Measurements from ENCODE around the gene ALKBH3. TPM values are rescaled to one million over a fixed set of nuclear protein-coding genes. Genes with fewer than 3 reads are reported as not detected.

ALKBH3 gene
- total RNA-seq, 1 donor from 2014 or later = 39.0 TPM

DNA sequence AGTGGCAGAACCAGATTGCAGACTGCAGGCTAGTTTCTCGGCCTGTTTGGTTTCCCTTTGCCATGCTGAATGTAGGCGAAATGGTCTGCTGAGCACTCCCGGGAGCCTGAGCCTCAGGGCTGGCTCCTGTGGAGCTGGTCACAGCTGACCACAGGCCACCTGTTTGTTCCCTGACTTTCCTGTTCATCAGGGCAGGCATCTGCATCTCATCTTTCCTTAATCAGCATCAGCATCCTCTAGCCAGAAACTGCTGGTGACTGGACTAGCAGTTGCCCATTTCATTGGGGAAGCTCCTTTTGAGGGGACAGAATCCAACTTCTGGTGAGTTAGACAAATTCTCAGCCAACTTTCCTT lies 41.6 kb downstream of the ALKBH3 start:
- no peak for DNase-seq (ENCODE audit: low spot score)

DNA sequence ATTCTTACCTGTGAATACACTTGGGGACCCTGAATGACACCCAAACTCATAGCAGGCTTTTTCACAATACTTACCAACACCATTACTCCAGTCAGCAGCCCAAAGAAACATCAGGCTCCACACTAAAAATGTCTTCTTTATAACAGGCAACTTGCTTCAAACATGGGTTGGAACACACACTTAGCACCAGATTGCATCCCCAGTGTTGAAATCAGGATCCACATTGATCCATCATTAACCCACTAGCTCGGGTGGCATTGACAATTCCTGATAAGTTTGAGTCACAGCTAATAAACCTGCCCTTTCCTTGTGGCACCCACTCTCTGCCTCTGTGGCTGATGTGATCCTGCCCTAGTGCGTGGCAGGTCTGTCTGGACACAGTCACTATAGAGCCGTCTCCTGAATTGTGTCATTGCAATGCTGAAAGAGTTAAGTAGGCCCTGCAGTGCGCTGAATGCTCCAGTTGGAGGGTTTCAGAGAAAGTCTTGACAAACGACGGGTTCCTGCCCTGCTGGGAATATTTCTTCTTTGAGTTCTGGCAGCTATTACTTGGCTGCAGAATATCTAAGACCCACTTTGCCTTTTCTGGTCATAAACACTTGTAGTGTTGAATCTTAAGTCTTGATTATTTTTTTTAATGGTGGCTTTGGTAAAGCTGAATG lies 42.2 kb downstream of the ALKBH3 start:
- DNase-seq (ENCODE audit: low spot score) = no peak

DNA sequence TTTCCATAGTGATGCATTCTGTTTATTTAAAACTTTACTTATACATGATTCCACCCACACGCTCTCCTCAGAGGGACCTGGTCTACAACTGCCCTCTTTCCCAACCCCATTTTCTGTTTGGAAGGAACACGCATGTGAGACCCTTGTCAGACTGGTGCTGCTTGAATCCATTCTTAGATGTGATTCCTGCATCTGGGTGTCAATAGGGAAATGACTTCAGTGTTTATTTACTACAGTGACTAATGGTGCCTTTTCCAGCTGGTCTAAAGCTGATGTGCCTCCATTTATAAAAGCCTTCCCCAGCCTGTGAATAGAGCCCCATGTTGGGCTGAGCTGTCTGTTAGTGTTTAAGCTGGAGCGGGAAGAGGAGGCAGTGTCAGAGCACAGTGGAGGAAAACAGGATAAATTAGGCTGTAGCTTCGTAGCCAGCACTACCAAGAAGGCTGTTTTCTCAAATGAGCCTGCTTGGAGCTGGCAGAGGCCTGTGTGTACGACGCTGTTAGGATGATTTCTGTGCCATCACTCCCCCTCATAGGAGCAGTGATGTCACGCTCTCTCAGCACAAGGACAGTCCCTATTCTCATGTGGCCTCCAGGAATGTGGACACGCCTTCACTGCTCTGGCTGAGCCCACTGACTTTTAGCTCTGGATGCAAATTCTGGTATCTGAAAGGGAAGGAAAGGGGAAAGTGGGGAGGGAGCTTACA lies 42.9 kb downstream of the ALKBH3 start:
- no peak for DNase-seq (ENCODE audit: low spot score)

DNA sequence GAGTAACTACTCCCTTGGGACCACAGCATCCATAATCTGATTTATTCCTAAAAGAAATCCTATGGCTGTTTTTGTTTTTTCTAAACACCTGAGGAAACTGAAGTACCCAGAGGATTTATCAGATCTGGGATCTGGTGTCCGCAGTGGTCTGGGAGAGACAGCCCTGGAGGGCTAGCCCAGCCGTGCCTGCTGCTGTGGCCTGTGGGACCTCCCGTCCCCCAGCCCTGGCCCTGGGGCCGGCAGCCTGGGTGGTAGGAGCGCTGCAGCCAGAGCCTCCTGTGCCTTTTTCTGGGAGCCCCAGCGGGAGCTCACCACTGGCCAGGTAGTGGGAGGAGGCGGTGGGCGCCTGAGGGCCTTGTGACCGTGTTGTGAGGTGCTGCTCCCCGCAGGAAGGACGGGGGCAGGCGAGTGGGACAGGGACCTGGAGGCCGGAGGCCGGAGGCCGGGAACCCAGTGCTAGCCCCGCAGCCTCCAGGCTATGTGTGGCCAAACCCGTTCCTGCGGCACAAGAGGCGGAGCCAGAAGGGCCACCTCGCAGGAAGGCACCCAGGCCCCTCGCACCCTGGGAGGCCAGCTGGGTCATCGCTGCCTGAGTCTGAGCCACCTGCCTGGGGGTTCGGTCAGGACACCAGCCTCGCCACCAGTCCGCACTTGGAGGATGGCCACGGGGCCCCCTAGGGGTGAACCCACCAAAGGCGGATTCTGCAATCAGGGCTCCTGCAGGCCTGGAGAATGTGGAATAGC lies 43.7 kb downstream of the ALKBH3 start:
- no peak for DNase-seq (ENCODE audit: low spot score)

DNA sequence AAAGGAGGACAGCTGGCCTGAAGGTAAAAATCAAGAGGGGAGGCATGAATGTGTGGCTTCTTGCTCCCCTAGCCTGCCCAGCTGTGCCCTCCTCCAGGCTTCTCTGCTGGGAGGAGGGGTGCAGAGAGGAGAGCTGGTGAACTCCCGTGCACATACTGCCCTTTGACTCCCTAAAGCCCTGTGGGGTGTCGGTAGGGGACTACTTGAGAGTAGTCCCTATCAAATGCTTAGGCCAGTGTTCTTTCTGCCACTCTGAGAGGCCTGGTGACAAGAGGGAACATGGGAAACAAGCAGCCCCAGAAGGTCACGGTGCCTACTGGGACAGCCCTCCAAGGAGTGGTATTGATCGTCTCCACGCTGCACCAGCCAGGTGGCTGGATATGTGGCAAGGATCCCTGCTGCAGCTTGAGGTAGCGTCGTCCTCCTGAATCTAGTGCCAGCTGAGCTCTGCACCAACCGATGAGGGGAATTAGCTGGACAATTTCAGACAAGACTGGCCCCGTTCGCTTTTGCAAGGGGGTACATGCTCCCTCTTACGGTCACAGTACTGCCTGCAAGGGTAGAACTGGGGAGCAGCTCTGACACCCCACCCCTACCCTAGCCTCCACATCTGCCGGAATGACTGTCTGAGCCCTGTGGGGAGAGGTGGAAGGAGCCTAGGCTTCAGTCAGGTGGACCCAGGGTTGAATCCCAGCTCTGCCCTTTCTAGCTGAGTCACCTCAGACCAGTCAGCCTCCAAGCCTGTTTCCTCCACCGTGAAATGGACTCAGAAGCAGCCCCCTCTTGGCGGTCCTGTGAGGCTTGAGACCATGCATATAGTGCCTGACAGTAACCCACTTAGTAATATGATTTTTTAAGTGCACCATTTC lies 44.7 kb downstream of the ALKBH3 start:
- no peak for DNase-seq (ENCODE audit: low spot score)

DNA sequence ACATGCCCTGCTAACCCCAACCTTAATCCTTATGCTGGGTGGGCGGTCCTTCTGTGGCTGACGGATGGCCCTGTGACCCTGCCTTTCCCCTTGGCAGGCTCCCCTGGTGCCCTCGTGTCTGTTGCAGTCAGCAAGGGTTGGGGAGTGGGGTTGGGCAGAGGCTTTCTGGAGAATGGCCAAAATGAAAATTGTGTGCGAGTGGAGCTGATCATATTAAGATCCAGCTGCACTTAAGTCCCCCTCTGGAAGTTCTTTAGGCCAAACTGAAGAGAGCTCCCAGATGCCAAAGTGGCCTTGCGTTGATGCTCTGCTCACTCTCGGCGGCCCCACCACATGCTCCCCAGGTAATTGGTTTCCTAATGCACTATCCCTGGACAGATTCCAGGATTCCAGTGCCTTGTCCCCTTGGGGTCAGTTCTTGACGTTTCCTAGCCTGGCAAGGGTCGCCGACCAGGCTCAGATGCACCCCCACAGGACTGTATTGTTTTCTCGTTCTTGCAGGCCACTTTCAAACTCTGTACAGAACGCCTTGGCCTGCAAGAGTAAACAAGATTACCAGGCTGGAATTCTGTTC lies 45.4 kb downstream of the ALKBH3 start:
- no peak for DNase-seq (ENCODE audit: low spot score)

DNA sequence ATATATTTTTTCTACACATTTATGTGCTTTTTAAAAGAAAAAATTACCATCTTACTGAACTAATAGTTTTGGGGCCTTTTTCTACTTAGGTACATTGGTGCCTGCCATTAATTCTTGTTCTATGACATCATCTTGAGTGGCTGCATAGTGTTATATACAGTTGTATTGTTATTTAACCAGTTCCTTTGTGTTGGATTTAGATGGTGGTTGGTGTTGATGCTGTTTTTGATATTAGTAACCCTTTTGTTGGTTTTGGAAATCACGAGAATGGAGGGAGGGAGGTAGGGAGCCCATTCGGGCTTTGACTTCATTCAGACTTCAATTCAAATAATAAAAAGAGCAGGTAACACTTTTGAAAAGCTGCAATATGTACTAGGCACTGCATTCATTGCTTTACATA lies 46.4 kb downstream of the ALKBH3 start:
- no peak for DNase-seq (ENCODE audit: low spot score)

DNA sequence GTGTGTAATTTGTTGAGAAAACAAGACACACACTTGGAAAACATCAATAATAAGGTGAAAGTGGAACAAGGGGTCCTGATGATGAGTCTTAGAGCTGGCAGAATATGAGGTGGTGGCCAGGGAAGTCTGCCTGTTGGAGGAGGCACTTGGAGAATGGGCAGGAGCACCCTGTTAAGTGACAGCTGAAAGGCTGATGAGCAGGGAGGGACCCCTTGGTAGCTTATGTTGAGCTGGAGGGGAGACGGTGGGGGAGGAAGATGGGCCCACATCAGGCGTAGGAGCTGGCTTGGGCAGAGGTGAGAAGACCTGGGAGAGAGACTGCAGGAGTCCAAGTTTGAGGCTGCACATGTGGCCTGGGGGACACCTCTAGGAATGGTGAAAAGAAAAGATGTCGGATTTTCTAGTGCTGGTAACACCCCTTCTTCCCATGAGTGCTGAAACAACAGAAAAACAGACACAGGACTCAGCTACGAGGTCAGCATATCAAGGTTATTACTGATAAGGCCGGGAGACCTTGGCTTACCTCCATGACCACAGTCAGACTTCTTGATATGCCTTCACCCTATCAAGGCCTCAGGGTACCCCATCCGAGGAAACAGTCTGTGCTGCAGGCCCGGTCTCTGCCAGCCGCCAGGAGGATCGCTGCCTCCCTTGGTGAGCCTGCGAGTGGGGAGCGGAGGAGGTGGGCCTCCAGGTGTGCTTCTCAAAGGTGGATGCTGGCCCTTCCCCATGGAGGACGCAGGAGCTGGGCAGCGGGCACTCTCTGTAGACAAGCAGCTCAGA lies 47.5 kb downstream of the ALKBH3 start:
- no peak for DNase-seq (ENCODE audit: low spot score)

DNA sequence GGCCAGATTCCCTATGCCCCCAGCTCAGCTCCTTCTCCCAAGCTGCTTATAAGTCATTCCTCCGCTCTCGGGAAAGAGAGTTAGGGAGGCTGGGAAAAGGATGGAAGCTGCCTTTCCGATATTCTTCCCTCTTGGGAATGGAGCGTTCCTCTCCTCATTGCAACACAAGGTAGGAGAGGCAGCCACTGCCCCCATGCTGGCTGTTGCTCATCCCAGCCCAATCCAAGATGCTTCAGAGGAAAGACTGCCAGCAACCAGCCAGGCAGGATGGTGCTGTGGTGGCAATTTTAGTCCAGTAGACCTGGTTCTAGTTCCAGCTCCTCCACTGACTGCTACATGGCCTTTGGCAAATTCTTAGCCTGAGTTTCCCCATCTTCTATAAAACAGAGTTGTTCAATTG lies 48.1 kb downstream of the ALKBH3 start:
- DNase-seq (ENCODE audit: low spot score) = no peak

DNA sequence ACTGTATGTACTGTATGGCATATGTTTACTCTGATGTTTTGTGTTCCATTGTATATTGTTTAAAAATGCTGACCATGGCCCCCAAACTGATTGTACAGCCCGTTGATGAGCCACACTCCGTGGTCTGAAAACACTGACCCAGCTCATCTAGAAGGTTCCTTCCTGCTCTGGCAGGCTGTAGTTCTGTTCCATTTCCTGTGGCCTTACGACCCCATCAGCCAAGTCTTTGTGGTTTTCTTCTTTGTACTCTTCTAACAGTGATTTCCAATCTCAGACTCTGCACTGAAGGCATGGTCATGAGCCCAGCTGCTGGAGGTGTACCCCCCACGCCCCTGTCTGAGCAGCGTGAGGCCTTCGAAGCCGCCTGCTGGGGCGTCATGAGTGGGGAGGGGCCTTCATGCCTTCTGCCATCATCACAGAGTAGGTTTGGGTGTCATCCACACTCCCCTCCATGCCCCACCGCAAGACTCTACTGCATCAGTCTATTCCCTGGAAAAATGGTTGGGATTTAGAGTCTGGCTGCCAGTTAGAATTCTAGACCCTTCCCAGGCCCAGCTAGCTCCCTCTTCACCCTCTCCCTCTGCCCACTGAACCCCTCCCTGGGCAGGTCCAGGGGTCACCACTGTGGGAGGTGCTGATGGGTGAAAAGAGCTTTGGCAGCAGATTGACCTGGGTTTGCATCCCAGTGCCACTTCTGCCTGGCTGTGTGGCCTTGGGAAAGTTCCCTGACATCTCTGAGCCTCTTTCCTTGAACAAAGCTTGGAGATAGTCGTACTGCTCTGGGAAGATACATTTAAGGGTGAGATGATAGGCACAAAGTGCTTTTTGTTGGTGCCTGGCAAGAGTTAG lies 50.5 kb downstream of the ALKBH3 start:
- no peak for DNase-seq (ENCODE audit: low spot score)

DNA sequence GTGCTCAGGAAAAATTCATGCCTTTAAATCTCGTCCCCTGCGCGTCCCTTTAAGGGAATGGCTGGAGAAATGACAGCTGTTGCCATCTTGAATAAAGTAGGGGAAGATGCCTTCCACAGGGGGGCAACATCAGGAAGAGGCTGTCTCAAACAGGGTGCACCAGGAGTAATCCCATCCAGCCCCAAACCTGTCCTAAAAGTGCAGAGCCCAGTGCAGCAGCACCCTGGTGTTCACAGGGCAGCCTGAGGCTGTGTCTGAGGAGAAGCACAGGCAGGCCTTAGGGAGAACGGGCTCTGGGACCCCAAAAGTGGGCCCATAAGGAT lies 51.0 kb downstream of the ALKBH3 start:
- DNase-seq (ENCODE audit: low spot score) = no peak

DNA sequence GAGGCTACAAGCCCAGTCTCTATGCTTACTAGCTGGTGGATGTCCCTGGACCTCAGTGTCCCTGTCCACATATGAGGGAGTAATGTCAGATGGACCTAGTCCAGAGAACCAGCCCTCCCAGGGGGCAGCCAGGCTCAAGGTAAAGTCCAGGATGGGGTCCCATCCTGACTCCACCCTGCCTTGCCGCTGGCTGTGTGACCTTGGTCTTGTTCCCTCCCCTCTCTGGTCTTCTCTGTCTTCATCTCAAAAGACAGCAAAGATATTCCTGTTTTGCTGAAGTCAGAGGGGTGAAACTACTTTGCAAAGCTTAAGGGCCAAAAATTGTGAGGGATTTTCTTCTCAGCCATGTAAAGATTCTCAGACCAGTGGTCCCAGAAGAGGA lies 52.6 kb downstream of the ALKBH3 start:
- DNase-seq (ENCODE audit: low spot score) = no peak

DNA sequence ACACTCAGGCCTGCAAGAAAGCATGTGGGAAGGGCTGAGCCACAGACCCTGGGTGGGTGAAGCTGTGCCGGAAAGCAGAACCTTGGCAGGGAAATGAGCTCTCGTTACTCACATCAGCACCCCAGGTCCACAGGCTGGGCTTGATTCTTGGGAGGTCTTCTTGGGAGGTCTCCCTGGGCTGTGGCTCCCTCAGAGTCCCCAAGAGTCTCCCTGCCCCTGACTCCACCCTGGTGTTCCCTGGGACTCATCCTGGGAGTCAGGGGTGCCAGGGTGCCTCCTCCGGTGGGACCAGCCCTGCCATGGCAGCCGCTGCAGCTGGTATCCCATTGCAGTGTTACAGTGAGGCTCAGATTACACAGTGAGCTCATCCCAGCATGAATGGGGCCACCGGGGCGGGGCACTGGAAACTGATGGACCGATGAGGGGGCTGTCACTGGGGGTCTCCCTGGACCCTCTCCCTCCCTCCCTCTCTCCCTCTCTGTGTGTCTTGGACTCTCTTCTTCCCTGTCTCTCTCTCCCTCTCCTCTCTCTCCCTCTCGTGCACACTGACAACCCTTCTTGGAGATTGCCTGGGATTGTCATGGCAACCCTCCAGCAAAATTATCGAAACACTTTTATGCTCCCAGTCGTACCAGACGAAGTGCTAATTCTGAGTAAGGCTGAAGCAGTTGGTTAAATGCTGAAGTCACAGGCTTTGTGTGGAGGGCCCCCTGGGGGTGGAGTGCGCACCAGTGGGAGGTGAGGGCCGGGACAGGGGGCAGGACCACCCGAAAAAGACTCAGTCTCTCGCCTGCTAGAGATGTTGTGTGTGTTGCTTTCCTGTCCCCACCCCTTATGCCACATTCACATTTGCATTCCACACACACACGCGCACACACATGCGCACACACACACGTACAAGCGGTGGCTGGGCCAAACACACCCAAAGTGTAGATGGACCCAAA lies 53.2 kb downstream of the ALKBH3 start:
- no peak for DNase-seq (ENCODE audit: low spot score)

DNA sequence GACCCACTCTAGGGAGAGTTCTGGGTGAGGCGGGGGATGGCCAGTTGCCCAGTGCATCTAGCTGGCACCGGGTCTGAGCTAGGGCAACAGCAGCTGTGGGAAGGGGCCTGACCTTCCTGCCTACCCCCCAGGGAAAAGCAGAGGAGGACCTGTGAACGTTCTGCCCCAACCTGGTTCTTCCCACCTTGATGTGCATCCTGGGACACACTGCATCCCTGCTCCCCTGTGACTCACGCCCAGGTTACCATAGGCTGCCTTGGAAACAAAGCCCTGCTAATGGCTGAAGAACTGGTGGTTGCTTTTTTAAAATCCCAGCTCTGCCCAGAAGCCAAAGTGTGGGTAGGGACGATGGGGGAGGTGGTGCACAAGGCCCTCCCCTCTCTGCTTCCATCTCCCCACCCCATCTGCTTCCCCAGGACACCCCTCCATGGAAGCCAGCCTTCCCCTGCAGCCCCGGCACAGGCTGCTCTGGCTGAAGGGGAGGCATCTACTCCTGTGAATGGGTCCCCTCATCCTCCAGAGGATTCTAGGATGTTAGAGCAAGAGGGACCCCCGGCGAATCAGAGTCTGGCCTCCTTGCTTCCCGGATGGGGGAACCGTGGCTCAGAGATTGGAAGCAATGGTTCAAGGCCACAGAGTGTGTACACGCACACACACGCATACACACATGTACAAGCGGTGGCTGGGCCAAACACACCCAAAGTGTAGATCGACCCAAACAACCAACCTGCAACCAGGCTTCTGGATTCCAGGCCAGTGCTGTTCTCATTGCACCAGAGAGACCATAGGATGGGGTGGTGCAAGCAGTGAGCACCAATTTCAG lies 54.2 kb downstream of the ALKBH3 start:
- DNase-seq (ENCODE audit: low spot score) = no peak

DNA sequence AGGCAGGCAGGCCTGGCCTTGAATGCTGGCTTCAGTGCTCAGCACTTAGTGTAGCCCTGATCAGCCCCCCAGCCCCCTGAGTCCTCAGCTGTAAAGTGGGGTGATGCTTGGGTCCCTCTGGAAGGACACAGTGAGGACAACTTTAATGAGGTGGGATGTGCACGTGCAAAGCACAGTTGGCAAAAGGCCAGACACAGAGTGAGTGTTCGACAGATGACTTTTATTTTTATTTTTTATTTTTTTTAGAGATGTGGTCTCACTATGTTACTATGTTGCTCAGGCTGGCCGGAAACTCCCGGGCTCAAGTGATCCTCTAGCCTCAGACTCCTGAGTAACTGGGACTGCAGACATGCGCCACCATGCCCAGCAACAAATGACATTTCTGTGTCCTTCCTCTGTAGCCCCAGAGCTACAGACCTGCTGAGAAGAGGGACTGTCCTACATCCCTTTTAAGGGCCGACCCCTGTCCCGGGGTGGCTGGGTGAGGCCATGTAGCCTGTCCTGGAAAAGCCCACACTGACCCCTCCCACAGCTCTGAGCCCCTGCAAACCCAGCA lies 54.9 kb downstream of the ALKBH3 start:
- DNase-seq (ENCODE audit: low spot score) = no peak

DNA sequence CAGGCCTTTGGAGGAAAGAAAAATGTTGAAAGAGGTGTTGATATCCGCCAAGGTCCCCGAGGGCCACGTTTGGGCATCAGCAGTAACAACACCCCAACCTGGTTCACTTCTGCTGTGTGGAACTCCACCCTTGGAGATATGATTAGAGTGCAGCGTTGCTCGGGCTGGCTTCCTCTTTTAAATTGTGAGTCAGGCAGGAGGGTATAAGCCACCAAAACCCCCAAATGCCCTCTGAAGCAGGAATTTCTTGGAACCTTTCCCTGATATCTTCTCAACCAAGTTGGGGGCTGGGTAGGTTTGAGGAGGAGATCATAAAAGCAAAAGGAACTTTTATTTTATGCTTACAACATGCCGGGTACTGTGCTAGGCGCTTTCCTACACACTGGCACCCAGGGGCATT lies 55.4 kb downstream of the ALKBH3 start:
- no peak for DNase-seq (ENCODE audit: low spot score)

DNA sequence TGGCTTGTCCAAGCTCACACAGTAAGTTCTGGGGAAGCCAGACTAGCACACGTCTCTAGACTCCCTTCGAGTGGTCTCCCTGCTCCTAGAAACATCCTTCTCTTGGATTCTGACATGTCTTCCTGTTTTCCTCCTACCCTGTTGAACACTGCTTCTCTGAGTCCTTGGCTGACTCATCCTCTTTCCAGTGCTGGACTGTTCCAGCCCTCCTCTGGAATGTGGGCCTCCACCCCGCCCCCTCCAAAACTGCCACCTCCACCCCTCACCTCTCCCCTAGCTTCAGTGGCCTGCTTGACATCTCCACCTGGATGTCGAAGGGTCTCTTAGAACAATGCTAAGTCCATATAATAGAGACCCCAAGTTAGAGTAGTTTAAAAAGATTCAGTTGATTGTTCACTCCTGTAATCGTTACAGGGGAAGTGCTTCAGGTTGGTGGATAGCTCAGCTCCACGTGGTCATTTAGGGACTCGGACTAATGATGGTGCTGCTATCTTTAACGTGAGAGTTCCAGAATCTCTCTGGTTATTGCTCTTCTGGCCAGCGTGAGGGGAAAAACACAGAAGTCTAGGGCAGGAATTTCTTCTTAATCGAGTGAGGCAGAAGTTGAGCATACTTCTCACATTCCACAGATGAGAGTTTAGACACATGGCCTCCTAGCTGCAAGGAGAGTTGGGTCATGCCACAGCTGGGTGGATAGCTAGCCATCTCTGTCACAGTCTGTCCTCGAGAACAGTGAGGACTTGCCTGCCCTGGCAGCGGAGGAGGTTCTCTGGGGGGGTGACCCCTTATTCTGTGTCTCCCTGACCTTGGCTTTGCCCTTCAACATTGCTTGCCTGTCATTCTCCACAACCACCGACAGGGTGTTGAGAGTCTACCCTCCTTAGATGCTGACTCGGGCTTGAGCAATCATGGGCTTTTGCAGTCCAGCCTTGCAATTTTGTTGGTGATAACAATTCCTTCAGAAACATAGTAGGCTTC lies 57.1 kb downstream of the ALKBH3 start:
- no peak for DNase-seq (ENCODE audit: low spot score)
